ENCODE results near the gene ZFY. TPM values are rescaled to one million over a fixed set of nuclear protein-coding genes. Genes with fewer than 3 reads are reported as not detected.

Gene ZFY
- total and polyA plus RNA-seq, 2 of the 8 experiments (the other 6 are each of a cell fraction or from before 2014, with no cell fraction given): 1.5 to 8.9 TPM

DNA sequence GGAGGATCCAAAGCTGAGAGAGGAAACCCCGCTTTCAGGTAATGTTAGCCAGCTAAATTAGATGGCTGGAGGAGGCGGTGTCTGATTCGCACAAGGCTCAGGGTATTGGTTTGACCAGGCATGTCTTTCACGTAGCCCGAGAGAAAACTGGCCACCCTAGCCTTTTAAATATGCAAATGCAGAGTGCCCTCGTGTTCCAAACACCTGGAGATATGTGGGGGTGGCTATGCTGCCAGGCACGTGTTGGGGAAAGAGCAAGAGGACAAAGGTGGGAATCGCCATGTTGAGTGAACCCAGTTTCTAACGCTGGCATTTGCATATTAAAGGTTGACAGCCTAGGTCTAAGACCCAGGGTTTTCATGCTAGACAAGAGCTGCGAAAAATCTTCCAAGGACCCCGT lies 84.4 kb downstream of the ZFY start:
- H3K79me2 ChIP-seq (ENCODE audit: control insufficient read depth in 1 of 2, insufficient read depth in 2 of 2, low read length in 2 of 2): no peaks in the 10 kb centered on the region
- H3K4me3 ChIP-seq (ENCODE audit: extremely low read depth in 1 of 4, insufficient read depth in 2 of 4, low read depth in 3 of 4, low read length in 4 of 4): no peak overlapping the region
- H3K56ac ChIP-seq (replicated peaks; ENCODE audit: insufficient read length, low read depth, low read length): no peak overlapping the region
- H3K27ac ChIP-seq (ENCODE audit: low read depth, low read length): no peak overlapping the region
- no peaks in the 10 kb centered on the region for H3K79me1 ChIP-seq (ENCODE audit: low read depth, low read length)
- 70% methylated on average over 9 of the region's 11 CpGs; no CpG with 5 or more reads in 1 of the 2 experiments for WGBS, 2 experiments (ENCODE audit: extremely low coverage in 1 of 2, insufficient coverage in 1 of 2, insufficient read length in 1 of 2, insufficient replicate concordance in 2 of 2, low coverage in 1 of 2, low lambda C conversion rate in 2 of 2, missing lambda C conversion rate in 1 of 2)
- POLR2A ChIA-PET (ENCODE audit: partially characterized antibody): no interaction called here
- H3K36me3 ChIP-seq (ENCODE audit: control insufficient read depth in 2 of 4, insufficient read depth in 4 of 4, low read length in 3 of 4): no peaks in the 10 kb centered on the region
- no peak overlapping the region for H3K9ac ChIP-seq (replicated peaks in 1 of 4; ENCODE audit: extremely low read depth in 1 of 4, low read depth in 3 of 4, low read length in 3 of 4)
- H2AFZ ChIP-seq (ENCODE audit: low read length): peak overlapping the region; percentile 30; the same call in 1 of the 2 replicates
- H2BK15ac ChIP-seq (ENCODE audit: low read length): no peak overlapping the region
- H2BK5ac ChIP-seq (ENCODE audit: low read depth, low read length): no peak overlapping the region
- H3K23me2 ChIP-seq (ENCODE audit: low read depth, low read length): no peaks in the 10 kb centered on the region
- FAIRE-seq (no peak), DNase-seq (ENCODE audit: low read depth in 1 of 2, low spot score in 2 of 2) (no peak)
- no peak overlapping the region for H2BK20ac ChIP-seq (ENCODE audit: low read length)
- H2AK5ac ChIP-seq (ENCODE audit: low read depth, low read length): no peak overlapping the region
- CTCF ChIA-PET (ENCODE audit: partially characterized antibody): no interaction called here
- H2BK12ac ChIP-seq (ENCODE audit: low read depth, low read length): no peak overlapping the region
- H3K18ac ChIP-seq (ENCODE audit: extremely low read depth, low read length): no peak overlapping the region
- H3K27me3 ChIP-seq (replicated peaks in 1 of 4; ENCODE audit: control insufficient read depth in 3 of 4, extremely low read depth in 1 of 4, insufficient read depth in 3 of 4, low read length in 3 of 4): no peaks in the 10 kb centered on the region
- no peak overlapping the region for H4K91ac ChIP-seq (replicated peaks; ENCODE audit: insufficient read length, low read length)
- no peaks in the 10 kb centered on the region for H3K4me1 ChIP-seq (replicated peaks in 1 of 4; ENCODE audit: control insufficient read depth in 3 of 4, insufficient read depth in 4 of 4, low read length in 3 of 4)
- no peaks in the 10 kb centered on the region for H4K20me1 ChIP-seq (replicated peaks in 1 of 2; ENCODE audit: control insufficient read depth in 1 of 2, insufficient read depth in 2 of 2, low read length in 2 of 2)
- H3K4me2 ChIP-seq (ENCODE audit: insufficient read depth in 1 of 2, low read depth in 2 of 2, low read length in 2 of 2): no peak overlapping the region
- H3K14ac ChIP-seq (ENCODE audit: insufficient read length): no peak overlapping the region
- no peak overlapping the region for H4K8ac ChIP-seq (ENCODE audit: extremely low read depth, insufficient read depth, low read length)
- H2BK120ac ChIP-seq (replicated peaks; ENCODE audit: low read depth, low read length): no peak overlapping the region
- no peaks in the 10 kb centered on the region for H3K9me3 ChIP-seq (ENCODE audit: insufficient read depth in 2 of 2, low read depth in 1 of 2, low read length in 1 of 2)
- H3K23ac ChIP-seq (ENCODE audit: insufficient read length): no peak overlapping the region
- H4K5ac ChIP-seq (ENCODE audit: insufficient read length, low read depth, low read length): no peak overlapping the region
- H3K4ac ChIP-seq (replicated peaks; ENCODE audit: insufficient read length, low read depth, low read length): no peak overlapping the region
- no peak for TF ChIP-seq POU5F1 (IDR thresholded peaks at IDR 0.05; ENCODE audit: low read depth, low read length)
- TF ChIP-seq TAF7 (optimal IDR thresholded peaks at IDR 0.05; ENCODE audit: borderline replicate concordance, low read depth, low read length): no peak
- TF ChIP-seq TEAD4 (IDR thresholded peaks at IDR 0.05; ENCODE audit: low read depth, low read length): no peak
- no peak for TF ChIP-seq SP1 (IDR thresholded peaks at IDR 0.05; ENCODE audit: low read depth, low read length)
- TF ChIP-seq RBBP5 (IDR thresholded peaks at IDR 0.05; ENCODE audit: borderline replicate concordance, low read depth, low read length): no peak
- TF ChIP-seq, protein P1, sequence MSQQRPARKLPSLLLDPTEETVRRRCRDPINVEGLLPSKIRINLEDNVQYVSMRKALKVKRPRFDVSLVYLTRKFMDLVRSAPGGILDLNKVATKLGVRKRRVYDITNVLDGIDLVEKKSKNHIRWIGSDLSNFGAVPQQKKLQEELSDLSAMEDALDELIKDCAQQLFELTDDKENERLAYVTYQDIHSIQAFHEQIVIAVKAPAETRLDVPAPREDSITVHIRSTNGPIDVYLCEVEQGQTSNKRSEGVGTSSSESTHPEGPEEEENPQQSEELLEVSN (IDR thresholded peaks at IDR 0.05): peak; percentile 69
- no peak for TF ChIP-seq BCL11A (IDR thresholded peaks at IDR 0.05; ENCODE audit: low read depth in 2 of 2, low read length in 2 of 2)
- TF ChIP-seq POLR2A (IDR thresholded peaks at IDR 0.05; ENCODE audit: control extremely low read depth in 1 of 2, low read depth in 2 of 2, low read length in 2 of 2): no peak
- TF ChIP-seq RXRA (IDR thresholded peaks at IDR 0.05; ENCODE audit: insufficient read depth, low read depth, low read length): no peak
- TF ChIP-seq KDM1A (IDR thresholded peaks at IDR 0.05; ENCODE audit: borderline replicate concordance, low read length): no peak
- no peak for TF ChIP-seq SIN3A (conservative IDR thresholded peaks at IDR 0.05 in 1 of 2, IDR thresholded peaks at IDR 0.05 in 1 of 2; ENCODE audit: low read depth in 1 of 2, low read length in 2 of 2)
- TF ChIP-seq, protein P2, sequence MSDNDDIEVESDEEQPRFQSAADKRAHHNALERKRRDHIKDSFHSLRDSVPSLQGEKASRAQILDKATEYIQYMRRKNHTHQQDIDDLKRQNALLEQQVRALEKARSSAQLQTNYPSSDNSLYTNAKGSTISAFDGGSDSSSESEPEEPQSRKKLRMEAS (IDR thresholded peaks at IDR 0.05): peak; percentile 70
- TF ChIP-seq CHD1 (IDR thresholded peaks at IDR 0.05; ENCODE audit: low read depth, low read length): no peak
- TF ChIP-seq ZNF274 (IDR thresholded peaks at IDR 0.05; ENCODE audit: borderline replicate concordance, extremely low read depth, low read length): no peak

Data from H1 (cell line).